Kidney epithelial cell (primary cell): ENCODE data around the gene PLP1. TPM values are rescaled to one million over a fixed set of nuclear protein-coding genes. Genes with fewer than 3 reads are reported as not detected.

Experiments used
- total RNA-seq: library from RNA; depleted of rRNA; stranded (reverse); fragments of >200 nt; gene quantifications from 2 replicates; pipeline ENCODE4 v1.2.3, GENCODE V29; 2015

Gene PLP1
- total RNA-seq, 1 donor from 2014 or later = not detected

Other genes starting within 250 kb of the PLP1 start
- gene TCEAL4, start 191.3 kb upstream of the PLP1 start, total RNA-seq = 51.0 and 62.0 TPM in 2 replicates
- gene TCEAL3, start 168.9 kb upstream of the PLP1 start, total RNA-seq = 10.5 and 14.9 TPM in 2 replicates
- gene TCEAL1, start 147.9 kb upstream of the PLP1 start, total RNA-seq = 13.3 and 19.0 TPM in 2 replicates
- 297 and 373 TPM in 2 replicates for gene MORF4L2, start 90.1 kb upstream of the PLP1 start, total RNA-seq
- not detected in 2 replicates for gene TMEM31, start 65.9 kb upstream of the PLP1 start, total RNA-seq
- gene RAB9B, start 55.4 kb downstream of the PLP1 start, total RNA-seq = 0.33 and 0.34 TPM in 2 replicates
- 9.2 and 16.2 TPM in 2 replicates for gene TMSB15B, start 185.8 kb downstream of the PLP1 start, total RNA-seq
- gene H2BW1, start 236.9 kb downstream of the PLP1 start, total RNA-seq = not detected in 2 replicates